Ishikawa (cell line): ENCODE measurements around the gene TTL.

Experiments used
- CEBPB ChIP-seq: IDR thresholded peaks from 2 replicates; pipeline ENCODE4 v1.6.1; 2012
- CREB1 ChIP-seq: IDR thresholded peaks from 2 replicates; pipeline ENCODE4 v1.6.1; 2012; ENCODE audit warnings: low read depth
- EGR1 ChIP-seq: IDR thresholded peaks from 2 replicates; pipeline ENCODE4 v1.6.1; 2012
- EP300 ChIP-seq: IDR thresholded peaks from 2 replicates; pipeline ENCODE4 v1.6.1; 2012; ENCODE audit warnings: borderline replicate concordance
- FOXM1 ChIP-seq: IDR thresholded peaks from 2 replicates; pipeline ENCODE4 v1.6.1; 2012; ENCODE audit warnings: low read depth, borderline replicate concordance
- MAX ChIP-seq: IDR thresholded peaks from 2 replicates; pipeline ENCODE4 v1.6.1; 2012
- NFIC ChIP-seq: IDR thresholded peaks from 2 replicates; pipeline ENCODE4 v1.6.1; 2012
- REST ChIP-seq: IDR thresholded peaks from 2 replicates; pipeline ENCODE4 v1.6.1; 2012; ENCODE audit warnings: low read depth, mild to moderate bottlenecking
- TAF1 ChIP-seq: IDR thresholded peaks from 2 replicates; pipeline ENCODE4 v1.6.1; 2012; ENCODE audit warnings: low read depth, mild to moderate bottlenecking
- TCF12 ChIP-seq: IDR thresholded peaks from 2 replicates; pipeline ENCODE4 v1.6.1; 2012; ENCODE audit warnings: low read depth
- TEAD4 ChIP-seq: IDR thresholded peaks from 2 replicates; pipeline ENCODE4 v1.6.1; 2012
- USF1 ChIP-seq: IDR thresholded peaks from 2 replicates; pipeline ENCODE4 v1.6.1; 2012
- YY1 ChIP-seq: IDR thresholded peaks from 2 replicates; pipeline ENCODE4 v1.6.1; 2012; ENCODE audit warnings: low read depth
- ZBTB7A ChIP-seq: IDR thresholded peaks from 2 replicates; pipeline ENCODE4 v1.6.1; 2012; ENCODE audit warnings: low read depth

TTL gene

GRCh38 chr2:112585873-112586464 lies 104.0 kb downstream of the TTL start:
- TF ChIP-seq MAX (no peak), TCF12 (no peak), REST (no peak), TAF1 (no peak), CREB1 (no peak), FOXM1 (no peak), ZBTB7A (no peak), YY1 (no peak), NFIC (no peak), USF1 (no peak), EP300 (no peak), TEAD4 (no peak)

GRCh38 chr2:112588611-112589045 lies 106.7 kb downstream of the TTL start:
- TF ChIP-seq YY1 (no peak), CEBPB (no peak), TCF12 (no peak), FOXM1 (no peak), NFIC (0 out of 2 replicates have a peak, but pooled peaks have one; percentile 16), MAX (no peak), EGR1 (no peak), REST (no peak)
